Heart left ventricle (tissue), 16 donors: ENCODE measurements around the gene NGEF. TPM values are rescaled to one million over a fixed set of nuclear protein-coding genes. Genes with fewer than 3 reads are reported as not detected.

Source experiments
- ATAC-seq, 4 donors: fragments of 200-7000 bp; cut with Tn5 transposase; one replicate each; pipeline ENCODE4 v1.9.1; 2020 to 2022; ENCODE audit warnings: moderate library complexity in 4 of 4, mild to moderate bottlenecking in 3 of 4, moderate number of reproducible peaks in 1 of 4
- DNase-seq, 5 donors: peaks; one replicate each; pipeline ENCODE4 v3.0.0-alpha.2; 2020
- H3K27ac ChIP-seq, 12 donors: fragments of 200-600 bp; sonication (generic) in 4 of 12; one replicate each; pipeline versions ENCODE4 v1.5.0 to v1.8.0; 2016 to 2022; ENCODE audit warnings: mild to moderate bottlenecking in 2 of 12
- H3K27me3 ChIP-seq, 9 donors: fragments of 200-600 bp; sonication (generic) in 2 of 9; one replicate each; pipeline versions ENCODE4 v1.5.1 to v1.8.0; 2016 to 2022; ENCODE audit warnings: mild to moderate bottlenecking in 3 of 9
- H3K36me3 ChIP-seq, 9 donors: fragments of 200-600 bp; sonication (generic) in 2 of 9; one replicate each; pipeline versions ENCODE4 v1.5.0 to v1.8.0; 2018 to 2022; ENCODE audit warnings: mild to moderate bottlenecking in 2 of 9
- H3K4me1 ChIP-seq, 12 donors: fragments of 200-600 bp; sonication (generic) in 4 of 12; one replicate each; pipeline versions ENCODE4 v1.5.0 to v1.8.0; 2016 to 2022; ENCODE audit warnings: mild to moderate bottlenecking in 3 of 12
- H3K4me3 ChIP-seq, 12 donors: fragments of 200-600 bp; sonication (generic) in 4 of 12; one replicate each; pipeline versions ENCODE4 v1.5.0 to v1.8.0; 2017 to 2022; ENCODE audit warnings: mild to moderate bottlenecking in 9 of 12, moderate library complexity in 4 of 12
- H3K9me3 ChIP-seq, 12 donors: fragments of 200-600 bp; sonication (generic) in 4 of 12; one replicate each; pipeline versions ENCODE4 v1.5.0 to v1.8.0; 2016 to 2022; ENCODE audit warnings: mild to moderate bottlenecking in 1 of 12
- POLR2A ChIP-seq, 2 donors: fragments of 450-650 bp; IDR thresholded peaks; one replicate each; pipeline ENCODE4 v1.6.1; 2017; ENCODE audit warnings: antibody characterized with exemption in 2 of 2, mild to moderate bottlenecking in 2 of 2, moderate library complexity in 2 of 2
- WGBS, 4 donors: extraction: QIAGEN DNeasy Blood & Tissue Kit in 2 of 4; methylation state at CpG; one replicate each; pipeline versions ENCODE4 v1.1.5 to v1.1.7; 2013 to 2018; 5-methylcytosine and 5-hydroxymethylcytosine counted together
- intact Hi-C, 10 donors: fragments of 100-400 bp; cut with DNase I; formaldehyde crosslinking; loops; one replicate each; pipeline versions ENCODE4 v1.11.1 to v1.14.2; 2022
- polyA plus RNA-seq, 2 donors: library from polyadenylated mRNA; stranded (reverse); fragments of 200-250 nt; gene quantifications; one replicate each; pipeline ENCODE4 v1.2.3, GENCODE V29; 2013
- total RNA-seq, 9 donors: library from RNA; depleted of rRNA in 2 of 9; stranded (reverse); fragments of >200 nt in 2 of 9; fragmentation: NEBNext Ultra II Directional in 3 of 9; extraction: Animal tissue kit (Norgen Biotek cat#: 25700) in 3 of 9; gene quantifications; one replicate each; pipeline versions ENCODE4 v1.1.0 to v1.2.4, GENCODE V29; 2016 to 2023
- TF ChIP-seq, protein P1 (sequence below), 12 donors: fragments of 200-600 bp; sonication (generic) in 4 of 12; IDR thresholded peaks; one replicate each; pipeline versions ENCODE4 v1.5.0 to v1.8.0; 2018 to 2022; ENCODE audit warnings: antibody characterized with exemption in 12 of 12, mild to moderate bottlenecking in 5 of 12
- donor health status: ischemic (EF 13 %, LVEDD 7.1; RV severe dilation, severe dysfunction).
- donor health status: healthy with polysubstance abuse.
- donor health status: DM: no; HTN: yes; CAD: no.
- donor health status: DM: no; HTN: no; CAD: no.
- donor health status: ischemic (EF 25% LVEDD 6.9; RV normal size, moderate dysfunction).
- donor health status: ischemic (EF 25% LVEDD 5.7; RV mildly dilated, moderate dysfunction).
- donor health status: healthy.
- donor health status: DM: yes; HTN: yes; CAD: no.
- donor health status: ischemic (EF 35%, LVEDD 5.7; RV mildly dilated, moderate dysfunction).
- donor health status: nonischemic (EF 11% LVEDD 7.7; RV severe dilation, severe dysfunction).
- donor health status: DM: yes; HTN: yes; CAD: no.
- donor health status: PGD.
- donor health status: ischemic (EF 29% LVEDD 5.4; RV normal size, mild dysfunction).
- donor health status: nonischemic (EF 23%, LVEDD 6.1; RV moderate dilation, normal function).

Gene NGEF
- total and polyA plus RNA-seq, 11 donors: 0.15 to 0.62 (median 0.42) TPM; not detected in 4

GRCh38 chr2:232886632-232887031 lies 126.4 kb downstream of the NGEF start:
- Histone ChIP-seq H3K36me3 (no peaks in the 10 kb centered on the region), H3K9me3 (no peaks in the 10 kb centered on the region), H3K4me3 (no peak overlapping the region), H3K27me3 (peaks cover 0 to 24% (median 0%) of the 10 kb centered on the region in 9 donors), H3K4me1 (peaks cover 0 to 6% (median 0%) of the 10 kb centered on the region in 12 donors), H3K27ac (no peak overlapping the region)
- ATAC-seq: no peak
- intact Hi-C loops: loop anchor here in 1 of 10 donors (10.0 kb wide), 1 partner anchor 138 kb away; no protein-coding TSS in a partner anchor
- no peak for DNase-seq
- no peak for TF ChIP-seq POLR2A (IDR thresholded peaks at IDR 0.05)
- TF ChIP-seq, protein P1, sequence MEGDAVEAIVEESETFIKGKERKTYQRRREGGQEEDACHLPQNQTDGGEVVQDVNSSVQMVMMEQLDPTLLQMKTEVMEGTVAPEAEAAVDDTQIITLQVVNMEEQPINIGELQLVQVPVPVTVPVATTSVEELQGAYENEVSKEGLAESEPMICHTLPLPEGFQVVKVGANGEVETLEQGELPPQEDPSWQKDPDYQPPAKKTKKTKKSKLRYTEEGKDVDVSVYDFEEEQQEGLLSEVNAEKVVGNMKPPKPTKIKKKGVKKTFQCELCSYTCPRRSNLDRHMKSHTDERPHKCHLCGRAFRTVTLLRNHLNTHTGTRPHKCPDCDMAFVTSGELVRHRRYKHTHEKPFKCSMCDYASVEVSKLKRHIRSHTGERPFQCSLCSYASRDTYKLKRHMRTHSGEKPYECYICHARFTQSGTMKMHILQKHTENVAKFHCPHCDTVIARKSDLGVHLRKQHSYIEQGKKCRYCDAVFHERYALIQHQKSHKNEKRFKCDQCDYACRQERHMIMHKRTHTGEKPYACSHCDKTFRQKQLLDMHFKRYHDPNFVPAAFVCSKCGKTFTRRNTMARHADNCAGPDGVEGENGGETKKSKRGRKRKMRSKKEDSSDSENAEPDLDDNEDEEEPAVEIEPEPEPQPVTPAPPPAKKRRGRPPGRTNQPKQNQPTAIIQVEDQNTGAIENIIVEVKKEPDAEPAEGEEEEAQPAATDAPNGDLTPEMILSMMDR (IDR thresholded peaks at IDR 0.05): no peak
- WGBS, 4 donors: 82 to 86% (median 84%) methylated on average over 6 to 7 of the region's 7 CpGs

DNA sequence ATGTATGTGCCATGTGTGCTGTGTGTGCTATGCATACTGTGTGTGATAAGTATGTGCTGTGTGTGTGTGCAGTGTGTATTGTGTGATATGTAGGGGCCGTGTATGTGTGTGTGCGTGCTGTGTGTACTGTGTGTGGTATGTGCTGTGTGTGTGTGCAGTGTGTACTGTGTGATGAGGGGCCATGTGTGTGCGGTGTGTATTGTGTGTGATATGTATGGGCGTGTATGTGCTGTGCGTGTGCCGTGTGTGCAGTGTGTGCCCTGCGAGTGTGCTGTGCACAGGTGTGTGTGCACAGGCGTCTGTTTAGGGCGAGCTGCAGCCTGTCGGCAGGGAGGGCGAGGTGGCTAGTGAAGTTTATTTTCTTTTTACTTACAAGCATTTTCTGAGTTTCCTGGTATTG lies 126.9 kb downstream of the NGEF start:
- ATAC-seq (no peak), DNase-seq (no peak)
- TF ChIP-seq POLR2A (IDR thresholded peaks at IDR 0.05): no peak
- TF ChIP-seq, protein P1 (IDR thresholded peaks at IDR 0.05): no peak
- Histone ChIP-seq H3K36me3 (no peaks in the 10 kb centered on the region), H3K27me3 (peaks cover 0 to 20% (median 0%) of the 10 kb centered on the region in 9 donors), H3K4me1 (peaks cover 0 to 5% (median 0%) of the 10 kb centered on the region in 12 donors), H3K27ac (no peak overlapping the region), H3K9me3 (no peaks in the 10 kb centered on the region), H3K4me3 (no peak overlapping the region)
- intact Hi-C loops: loop anchor here in 1 of 10 donors (10.0 kb wide), 1 partner anchor 139 kb away; no protein-coding TSS in a partner anchor
- WGBS, 4 donors: 90 to 93% (median 90%) methylated on average over 11 of the region's 11 CpGs

DNA sequence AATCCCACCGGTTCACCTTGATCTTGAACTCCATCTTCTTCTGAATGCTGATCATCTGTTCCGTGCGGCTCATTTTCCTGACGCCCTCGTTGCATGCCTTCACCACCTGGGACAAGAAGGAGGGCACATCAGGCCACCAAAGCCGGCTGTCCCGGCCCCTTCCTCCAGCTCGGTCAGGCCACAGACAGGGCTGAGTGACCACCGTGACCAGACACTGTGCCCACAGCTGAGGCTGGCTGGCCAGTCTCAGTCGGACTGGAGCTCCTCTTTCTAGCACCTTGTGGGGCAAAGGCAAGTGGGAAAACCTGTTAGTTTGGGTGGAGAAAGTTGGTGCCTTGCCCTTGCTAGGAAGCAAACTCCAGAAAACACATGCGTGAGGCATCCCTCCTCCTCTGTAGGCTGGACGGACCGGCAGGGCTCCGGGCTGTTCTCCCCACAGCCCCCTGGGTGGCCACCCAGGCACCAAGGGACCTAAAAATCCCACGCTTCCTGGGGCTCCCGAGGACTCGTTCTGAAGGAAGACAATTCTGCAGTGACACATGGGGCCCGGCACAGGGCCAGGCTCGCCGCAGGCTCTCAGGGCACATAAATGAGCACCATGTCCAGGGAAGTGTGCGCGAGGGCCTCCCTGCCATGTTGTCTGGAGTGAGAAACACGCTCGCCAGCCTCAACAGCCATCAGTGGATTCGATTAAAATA lies 127.6 kb downstream of the NGEF start:
- no peaks in the 10 kb centered on the region for H3K36me3 ChIP-seq
- peaks cover 0 to 12% (median 0%) of the 10 kb centered on the region in 9 donors for H3K27me3 ChIP-seq
- 80 to 88% (median 84%) methylated on average over 20 to 25 of the region's 25 CpGs for WGBS, 4 donors
- no peaks in the 10 kb centered on the region for H3K9me3 ChIP-seq
- DNase-seq (no peak), ATAC-seq (no peak)
- no peak overlapping the region for H3K27ac ChIP-seq
- TF ChIP-seq, protein P1 (IDR thresholded peaks at IDR 0.05): no peak
- no peak for TF ChIP-seq POLR2A (IDR thresholded peaks at IDR 0.05)
- intact Hi-C loops: loop anchor here in 1 of 10 donors (10.0 kb wide), 1 partner anchor 139 kb away; no protein-coding TSS in a partner anchor
- H3K4me1 ChIP-seq: no peaks in the 10 kb centered on the region
- no peak overlapping the region for H3K4me3 ChIP-seq

DNA sequence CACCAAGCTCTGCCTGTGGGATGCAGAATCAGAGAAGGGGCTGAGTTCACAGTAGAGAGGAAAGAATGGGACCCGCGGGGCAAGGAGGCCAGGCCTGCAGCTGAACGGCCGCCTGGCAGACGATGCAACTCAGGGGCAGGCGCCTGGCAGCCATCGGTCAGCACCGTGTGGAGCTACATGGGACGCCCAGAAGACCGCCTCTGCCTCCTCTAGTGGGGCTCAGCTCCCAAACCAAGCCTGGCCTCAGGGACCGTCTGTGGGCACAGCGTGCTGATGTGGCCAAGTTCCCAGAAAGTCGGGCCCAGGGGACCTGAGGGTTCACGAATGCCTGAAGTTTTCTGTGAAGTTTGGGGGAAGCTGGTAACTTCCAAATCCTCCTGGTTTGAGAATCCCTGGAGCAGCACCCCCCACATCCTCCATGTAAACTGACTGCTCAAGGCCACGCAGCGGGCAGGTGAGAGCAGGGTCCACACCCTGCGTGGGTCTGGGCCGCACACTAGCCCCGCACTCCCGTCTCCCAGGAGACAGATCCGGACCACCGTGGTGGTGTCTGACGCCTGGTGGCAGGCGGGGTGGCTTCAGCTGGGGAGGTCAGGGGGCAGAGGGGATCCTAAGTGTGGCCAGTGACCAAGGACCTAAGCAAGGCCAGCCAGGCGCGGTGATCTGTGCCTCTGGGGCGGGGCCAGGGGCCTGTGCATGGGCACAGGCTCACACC lies 128.3 kb downstream of the NGEF start:
- TF ChIP-seq, protein P1 (IDR thresholded peaks at IDR 0.05): no peak
- peak in 1 of 5 donors; percentile 45 for DNase-seq

More for the DNA sequence above, 128.3 kb downstream of the NGEF start:
- WGBS, 4 donors: 81 to 86% (median 84%) methylated on average over 20 to 27 of the region's 27 CpGs
- Histone ChIP-seq H3K4me1 (no peaks in the 10 kb centered on the region), H3K36me3 (no peaks in the 10 kb centered on the region), H3K27me3 (peaks cover 0 to 10% (median 0%) of the 10 kb centered on the region in 9 donors), H3K27ac (no peak overlapping the region), H3K4me3 (no peak overlapping the region), H3K9me3 (no peaks in the 10 kb centered on the region)
- intact Hi-C loops: loop anchor here in 1 of 10 donors (10.0 kb wide), 1 partner anchor 140 kb away; no protein-coding TSS in a partner anchor
- no peak for ATAC-seq
